ENCODE results near the gene PDE4D. TPM values are rescaled to one million over a fixed set of nuclear protein-coding genes. Genes with fewer than 3 reads are reported as not detected.
"Not testable (repeated sequence)": the region's sequence is repeated elsewhere in the genome, so short reads cannot be mapped to it uniquely, and the experiment has no call there.

Gene PDE4D
- total RNA-seq, 2 experiments from 2014 or later: 40.5 to 41.2 TPM

- Mint-ChIP-seq H3K36me3 (ENCODE audit: low read depth) (no peaks in the 10 kb centered on the region), H3K4me3 (no peak overlapping the region), H3K9me3 (no peaks in the 10 kb centered on the region), H3K4me1 (ENCODE audit: low read depth) (no peaks in the 10 kb centered on the region), H3K27me3 (ENCODE audit: low read depth) (peaks cover 21% of the 10 kb centered on the region), H3K27ac (no peak overlapping the region)
- CTCF ChIA-PET: interaction anchor here (1.1 kb wide), 1 partner anchor 9 kb away, joined by 4 read pairs; no protein-coding TSS in a partner anchor
- DNase-seq: no peak
- intact Hi-C loops (cut with micrococcal nuclease): no loop called here
Observed at GRCh38 chr5:59584858-59585846, 308.4 kb downstream of the PDE4D start.

DNA sequence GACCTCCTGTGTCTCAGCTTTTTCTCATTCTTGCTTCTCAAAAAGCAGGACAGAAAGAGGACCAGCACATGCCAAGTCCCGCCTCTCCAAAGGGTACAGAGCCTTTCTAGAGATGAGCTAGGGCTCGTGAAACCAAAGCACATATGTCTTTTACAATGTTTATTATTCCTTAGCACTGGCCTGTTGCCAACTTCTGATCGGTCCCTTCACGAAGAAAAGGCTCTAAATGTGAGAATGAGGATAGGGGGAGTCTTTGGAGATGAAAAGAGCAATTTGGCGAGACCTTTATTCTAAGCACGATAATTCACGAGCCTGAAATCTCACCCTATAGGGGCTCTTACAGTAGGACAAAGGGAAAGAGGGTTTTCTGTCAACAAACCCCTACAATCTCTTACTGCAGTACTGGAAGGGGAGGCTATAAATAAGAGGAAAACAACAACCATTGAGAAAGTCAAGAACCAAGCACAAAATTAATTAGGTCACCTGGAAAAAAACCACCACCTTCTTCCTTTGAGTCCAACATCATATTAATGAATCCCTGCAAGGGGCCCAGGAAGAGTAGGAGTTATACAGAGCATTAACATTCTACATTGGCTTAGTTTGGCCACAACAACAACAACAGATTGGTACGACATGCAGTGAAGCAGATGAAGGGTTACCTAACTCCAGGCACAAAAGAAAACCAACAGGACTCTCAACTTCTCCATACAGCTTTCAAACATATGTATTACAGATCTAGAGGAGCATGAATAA, 309.5 kb downstream of the PDE4D start:
- Mint-ChIP-seq H3K4me3 (no peak overlapping the region), H3K27ac (no peak overlapping the region), H3K36me3 (ENCODE audit: low read depth) (no peaks in the 10 kb centered on the region), H3K27me3 (ENCODE audit: low read depth) (peaks cover 23% of the 10 kb centered on the region), H3K9me3 (no peaks in the 10 kb centered on the region), H3K4me1 (ENCODE audit: low read depth) (no peaks in the 10 kb centered on the region)
- DNase-seq: no peak
- CTCF ChIA-PET: no interaction called here
- intact Hi-C loops (cut with micrococcal nuclease): no loop called here

GRCh38 chr5:59583151-59583809, 310.2 kb downstream of the PDE4D start:
- CTCF ChIA-PET: no interaction called here
- Mint-ChIP-seq H3K4me3 (no peak overlapping the region), H3K27me3 (ENCODE audit: low read depth) (peaks cover 23% of the 10 kb centered on the region), H3K36me3 (ENCODE audit: low read depth) (no peaks in the 10 kb centered on the region), H3K27ac (no peak overlapping the region), H3K9me3 (no peaks in the 10 kb centered on the region), H3K4me1 (ENCODE audit: low read depth) (no peaks in the 10 kb centered on the region)
- DNase-seq: no peak
- intact Hi-C loops (cut with micrococcal nuclease): no loop called here

GRCh38 chr5:59582746-59583145, 310.8 kb downstream of the PDE4D start:
- no peaks in the 10 kb centered on the region for H3K4me1 Mint-ChIP-seq (ENCODE audit: low read depth)
- no peak for DNase-seq
- no peaks in the 10 kb centered on the region for H3K9me3 Mint-ChIP-seq
- H3K36me3 Mint-ChIP-seq (ENCODE audit: low read depth): no peaks in the 10 kb centered on the region
- CTCF ChIA-PET: no interaction called here
- H3K27me3 Mint-ChIP-seq (ENCODE audit: low read depth): peaks cover 18% of the 10 kb centered on the region
- H3K27ac Mint-ChIP-seq: no peak overlapping the region
- intact Hi-C loops (cut with micrococcal nuclease): no loop called here
- H3K4me3 Mint-ChIP-seq: no peak overlapping the region

- H3K36me3 Mint-ChIP-seq (ENCODE audit: low read depth): no peaks in the 10 kb centered on the region
Observed at GRCh38 chr5:59579824-59580167, 313.7 kb downstream of the PDE4D start.

DNA sequence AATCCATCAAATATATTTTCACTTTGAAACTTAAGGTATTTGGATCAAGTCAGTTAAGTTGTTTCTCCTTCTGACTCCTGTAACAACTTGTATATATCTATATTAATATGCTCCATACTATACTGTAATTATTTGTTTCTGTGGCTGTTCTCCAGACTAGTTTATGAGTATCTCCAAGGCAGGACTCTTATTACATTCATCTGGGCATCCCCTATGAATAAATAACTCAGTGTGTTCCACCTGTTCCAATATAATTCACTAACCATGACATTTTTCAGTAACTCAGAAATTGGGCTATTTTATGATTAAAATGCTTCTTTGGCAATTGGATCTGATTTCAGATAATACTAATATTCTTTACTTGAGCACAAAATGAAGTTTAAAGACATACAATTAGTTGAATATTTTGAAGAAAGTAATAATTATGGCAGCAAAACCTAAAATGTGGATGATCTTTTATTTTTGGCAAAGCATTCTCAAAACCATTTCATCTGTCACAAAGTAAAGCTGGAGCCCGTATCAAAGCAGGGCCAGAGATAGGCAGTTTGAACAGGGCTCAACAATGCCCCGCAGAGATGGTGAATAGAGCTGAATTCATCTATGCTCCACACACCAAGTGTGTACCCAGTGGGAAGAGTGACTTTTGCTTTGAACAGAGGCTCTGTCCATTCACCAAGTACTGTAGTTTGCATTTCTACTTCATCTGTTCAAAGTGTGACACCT, 314.3 kb downstream of the PDE4D start:
- DNase-seq: no peak
- intact Hi-C loops (cut with micrococcal nuclease): no loop called here
- CTCF ChIA-PET: no interaction called here
- no peak overlapping the region for H3K27ac Mint-ChIP-seq
- no peaks in the 10 kb centered on the region for H3K36me3 Mint-ChIP-seq (ENCODE audit: low read depth)
- no peak overlapping the region for H3K4me3 Mint-ChIP-seq
- peaks cover 2% of the 10 kb centered on the region for H3K4me1 Mint-ChIP-seq (ENCODE audit: low read depth)
- peaks cover 2% of the 10 kb centered on the region for H3K27me3 Mint-ChIP-seq (ENCODE audit: low read depth)
- H3K9me3 Mint-ChIP-seq: no peaks in the 10 kb centered on the region

More at GRCh38 chr5:59579824-59580167, 313.7 kb downstream of the PDE4D start:
- H3K4me3 Mint-ChIP-seq: no peak overlapping the region
- CTCF ChIA-PET: interaction anchor here (0.6 kb wide), 1 partner anchor 21 kb away, joined by 3 read pairs; no protein-coding TSS in a partner anchor
- peaks cover 2% of the 10 kb centered on the region for H3K27me3 Mint-ChIP-seq (ENCODE audit: low read depth)
- H3K4me1 Mint-ChIP-seq (ENCODE audit: low read depth): no peaks in the 10 kb centered on the region
- no peak for DNase-seq
- H3K9me3 Mint-ChIP-seq: no peaks in the 10 kb centered on the region
- no peak overlapping the region for H3K27ac Mint-ChIP-seq
- intact Hi-C loops (cut with micrococcal nuclease): no loop called here

- intact Hi-C loops (cut with micrococcal nuclease): no loop called here
- DNase-seq: no peak
- no peak overlapping the region for H3K4me3 Mint-ChIP-seq
- H3K27ac Mint-ChIP-seq: no peak overlapping the region
- H3K36me3 Mint-ChIP-seq (ENCODE audit: low read depth): no peaks in the 10 kb centered on the region
- H3K9me3 Mint-ChIP-seq: no peaks in the 10 kb centered on the region
- peaks cover 6% of the 10 kb centered on the region for H3K27me3 Mint-ChIP-seq (ENCODE audit: low read depth)
- CTCF ChIA-PET: no interaction called here
- peaks cover 2% of the 10 kb centered on the region for H3K4me1 Mint-ChIP-seq (ENCODE audit: low read depth)
Observed at GRCh38 chr5:59577485-59577884, 316.0 kb downstream of the PDE4D start.

GRCh38 chr5:59575648-59576445, 317.7 kb downstream of the PDE4D start:
- H3K27ac Mint-ChIP-seq: no peak overlapping the region
- CTCF ChIA-PET: interaction anchor here (1.2 kb wide), 1 partner anchor 9 kb away, joined by 4 read pairs; no protein-coding TSS in a partner anchor

DNA sequence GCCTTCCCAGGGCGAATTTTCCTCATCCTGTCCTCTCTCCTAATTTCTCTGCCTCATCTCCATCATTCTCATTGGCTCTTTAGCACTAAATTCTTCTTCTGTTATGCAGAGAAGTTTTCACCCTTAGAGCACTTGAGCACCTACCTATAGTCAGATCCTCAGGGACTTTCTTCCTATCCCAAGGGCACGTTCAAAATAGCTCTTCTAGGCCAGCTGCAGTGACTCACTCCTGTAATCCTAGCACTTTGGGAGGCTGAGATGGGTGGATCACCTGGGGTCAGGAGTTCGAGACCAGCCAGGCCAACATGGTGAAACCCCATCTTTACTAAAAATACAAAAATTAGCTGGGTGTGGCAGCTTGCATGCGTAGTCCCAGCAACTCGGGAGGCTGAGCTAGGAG, 320.0 kb downstream of the PDE4D start:
- H3K27me3 Mint-ChIP-seq (ENCODE audit: low read depth); H3K9me3 Mint-ChIP-seq; H3K4me1 Mint-ChIP-seq (ENCODE audit: low read depth); intact Hi-C loops (cut with micrococcal nuclease); H3K36me3 Mint-ChIP-seq (ENCODE audit: low read depth); H3K27ac Mint-ChIP-seq; H3K4me3 Mint-ChIP-seq; DNase-seq; CTCF ChIA-PET: not testable (repeated sequence)

More at GRCh38 chr5:59575648-59576445, 317.7 kb downstream of the PDE4D start:
- H3K4me3 Mint-ChIP-seq: no peak overlapping the region
- no peaks in the 10 kb centered on the region for H3K9me3 Mint-ChIP-seq
- no peak for DNase-seq
- H3K27me3 Mint-ChIP-seq (ENCODE audit: low read depth): peaks cover 6% of the 10 kb centered on the region
- peaks cover 2% of the 10 kb centered on the region for H3K4me1 Mint-ChIP-seq (ENCODE audit: low read depth)
- intact Hi-C loops (cut with micrococcal nuclease): no loop called here
- no peaks in the 10 kb centered on the region for H3K36me3 Mint-ChIP-seq (ENCODE audit: low read depth)

- Mint-ChIP-seq H3K9me3 (no peaks in the 10 kb centered on the region), H3K4me3 (no peak overlapping the region), H3K4me1 (ENCODE audit: low read depth) (peaks cover 2% of the 10 kb centered on the region), H3K27me3 (ENCODE audit: low read depth) (peaks cover 4% of the 10 kb centered on the region), H3K27ac (no peak overlapping the region), H3K36me3 (ENCODE audit: low read depth) (no peaks in the 10 kb centered on the region)
- intact Hi-C loops (cut with micrococcal nuclease): no loop called here
- no peak for DNase-seq
- CTCF ChIA-PET: interaction anchor here (0.6 to 0.9 kb wide), 2 partner anchors 64 to 1117 kb away, joined by 3 to 4 read pairs; no protein-coding TSS in a partner anchor
Observed at GRCh38 chr5:59571067-59571466, 322.5 kb downstream of the PDE4D start.

GRCh38 chr5:59569608-59570334, 323.8 kb downstream of the PDE4D start:
- Mint-ChIP-seq H3K27ac (no peak overlapping the region), H3K27me3 (ENCODE audit: low read depth) (peaks cover 4% of the 10 kb centered on the region), H3K36me3 (ENCODE audit: low read depth) (no peaks in the 10 kb centered on the region), H3K4me3 (no peak overlapping the region), H3K4me1 (ENCODE audit: low read depth) (peaks cover 2% of the 10 kb centered on the region), H3K9me3 (no peaks in the 10 kb centered on the region)
- CTCF ChIA-PET: interaction anchor here (0.9 kb wide), 1 partner anchor 63 kb away, joined by 3 read pairs; no protein-coding TSS in a partner anchor
- DNase-seq: no peak
- intact Hi-C loops (cut with micrococcal nuclease): no loop called here
